GM10266 (cell line): ENCODE results near the gene CENPW.

Experiments used
- DNase-seq: peaks from one replicate; pipeline ENCODE4 v3.0.0; 2012; ENCODE audit errors: extremely low spot score
- CTCF ChIP-seq: IDR thresholded peaks from 2 replicates; pipeline ENCODE4 v1.5.1; 2012; ENCODE audit warnings: mild to moderate bottlenecking, low read depth; ENCODE audit not compliant: control insufficient read depth, insufficient read depth; ENCODE audit errors: missing control alignments

CENPW gene

DNA sequence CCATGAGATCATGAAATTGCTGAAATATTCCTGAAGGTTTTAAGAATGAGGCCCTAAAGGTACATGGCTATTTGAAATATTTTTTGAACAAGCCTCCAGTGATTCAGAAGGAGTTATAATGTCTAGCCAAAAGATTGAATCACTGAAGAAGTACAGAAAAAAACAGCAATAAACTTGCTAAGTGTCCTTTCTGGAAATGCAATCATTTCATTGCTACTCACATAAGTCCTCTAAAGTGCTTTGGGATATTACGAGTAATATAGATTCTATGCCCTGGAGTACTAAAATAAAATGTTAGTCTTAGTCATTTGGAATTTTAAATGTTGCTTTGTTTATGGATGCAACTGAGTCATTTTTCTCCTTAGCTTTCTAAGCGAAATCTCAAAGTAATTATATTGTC lies 32.7 kb downstream of the CENPW start:
- no peak for TF ChIP-seq CTCF
- no peak for DNase-seq

- no peak for DNase-seq
- no peak for TF ChIP-seq CTCF
Observed at GRCh38 chr6:126373344-126373743, 33.4 kb downstream of the CENPW start.

DNA sequence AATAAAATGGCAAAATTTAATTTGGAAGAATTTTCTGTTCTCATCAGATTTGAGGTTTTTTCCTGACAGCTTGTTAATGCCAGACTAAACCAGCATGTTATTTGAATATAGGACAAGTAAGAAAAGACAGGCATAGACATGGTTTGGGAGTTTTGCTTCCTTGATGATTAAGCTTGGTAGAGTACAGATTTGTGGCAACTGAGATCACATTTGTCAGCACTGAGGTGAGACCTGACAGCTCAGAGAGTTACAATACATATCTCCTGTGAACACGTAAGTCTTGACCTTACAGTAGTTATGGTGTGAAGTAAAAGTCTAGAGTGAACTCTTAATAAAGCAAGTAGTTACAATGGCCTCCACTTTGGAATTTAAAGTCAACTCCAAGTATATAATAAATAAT lies 34.5 kb downstream of the CENPW start:
- no peak for TF ChIP-seq CTCF
- DNase-seq, result no peak

- no peak for TF ChIP-seq CTCF
- DNase-seq, result no peak
Observed at GRCh38 chr6:126376682-126377081, 36.8 kb downstream of the CENPW start.

GRCh38 chr6:126377594-126378153 lies 37.8 kb downstream of the CENPW start:
- no peak for TF ChIP-seq CTCF
- DNase-seq, result no peak

- TF ChIP-seq CTCF, result no peak
Observed at GRCh38 chr6:126380072-126380583, 40.2 kb downstream of the CENPW start.

GRCh38 chr6:126381498-126381897 lies 41.6 kb downstream of the CENPW start:
- DNase-seq, result no peak
- no peak for TF ChIP-seq CTCF

More at GRCh38 chr6:126380072-126380583, 40.2 kb downstream of the CENPW start:
- DNase-seq, result no peak
